HT1080 (cell line): ENCODE results near the gene STAM. TPM values are rescaled to one million over a fixed set of nuclear protein-coding genes. Genes with fewer than 3 reads are reported as not detected.
"Not testable (repeated sequence)": the region's sequence is repeated elsewhere in the genome, so short reads cannot be mapped to it uniquely, and the experiment has no call there.

Experiments used
- DNase-seq: peaks from one replicate; pipeline ENCODE4 v3.0.0-alpha.2; 2015; ENCODE audit warnings: low read depth
- total RNA-seq: library from RNA; depleted of rRNA; stranded (reverse); fragments of >200 nt; shearing (Covaris generic); gene quantifications from 2 replicates; pipeline ENCODE4 v1.2.3, GENCODE V29; 2014

Gene STAM
- total RNA-seq, 1 experiment from 2014 or later = 14.8 TPM

DNA sequence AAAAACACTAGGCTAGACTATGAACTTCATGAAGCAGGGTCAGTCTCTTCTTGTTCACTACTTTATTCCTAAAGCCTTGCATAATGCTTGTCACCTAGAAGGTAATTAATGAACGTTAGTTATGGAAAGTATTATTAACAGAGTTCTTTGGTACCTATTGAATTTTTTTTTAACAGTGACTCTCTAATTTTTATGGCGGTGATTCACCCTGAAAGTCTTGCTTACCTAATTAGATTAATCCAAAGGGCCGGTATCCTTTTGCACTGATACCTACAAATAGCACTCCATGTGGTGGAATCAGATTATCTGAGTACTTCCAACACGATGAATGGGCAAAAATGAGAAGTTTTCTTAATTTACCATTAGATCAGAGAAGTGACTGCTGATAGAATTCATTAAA is 31.7 kb downstream of the STAM start:
- no peak for DNase-seq

DNA sequence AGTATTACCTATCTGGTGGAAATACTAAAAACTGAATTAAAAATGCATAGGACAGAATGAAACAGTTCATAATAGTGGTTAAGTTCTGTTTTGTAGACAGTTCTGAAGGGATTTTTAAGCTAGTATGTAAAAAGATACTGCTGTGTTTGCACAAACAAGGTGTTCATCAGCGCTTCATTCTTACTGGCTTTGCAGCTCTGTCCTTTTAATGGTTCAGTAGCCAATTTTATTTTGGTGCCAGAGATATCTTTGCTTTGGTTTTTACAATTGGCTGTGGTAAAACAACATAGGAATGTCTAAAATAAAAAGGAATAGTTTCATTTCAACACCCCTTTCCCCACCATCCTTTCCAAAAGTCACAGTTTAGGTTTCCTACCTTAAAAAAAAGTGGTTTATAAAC is 33.0 kb downstream of the STAM start:
- DNase-seq = no peak

DNA sequence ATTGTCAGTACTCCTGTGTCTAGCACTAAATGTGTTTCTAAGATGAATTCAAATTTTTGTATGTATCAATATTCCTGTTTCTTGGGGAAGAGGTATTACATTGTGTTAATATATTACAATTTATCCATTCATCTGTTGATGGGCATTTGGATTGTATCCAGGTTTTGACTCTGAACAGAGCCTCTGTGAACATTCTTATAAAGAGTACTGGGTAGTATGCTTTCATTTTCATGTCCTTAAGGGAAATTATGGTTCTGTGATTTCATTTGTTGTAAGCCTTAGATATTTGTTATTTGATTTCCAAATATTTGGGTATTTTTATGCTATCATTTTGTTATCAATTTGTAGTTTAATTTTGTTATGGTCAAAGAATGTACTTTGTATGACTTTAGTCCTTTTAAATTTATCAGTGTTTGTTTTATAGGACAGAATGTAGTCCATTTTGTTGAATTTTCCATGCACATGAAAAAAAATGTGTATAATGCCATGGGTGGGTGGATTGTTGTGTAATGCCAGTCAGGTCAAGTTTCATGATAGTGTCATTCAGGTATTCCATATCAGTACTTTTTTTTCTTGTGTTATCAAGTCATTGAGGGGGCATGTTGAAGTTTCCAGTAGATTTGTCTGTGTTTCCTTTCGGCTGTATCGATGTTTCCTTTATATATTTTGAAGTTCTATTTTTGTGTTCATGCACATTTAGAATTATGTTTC is 38.4 kb downstream of the STAM start:
- no peak for DNase-seq

DNA sequence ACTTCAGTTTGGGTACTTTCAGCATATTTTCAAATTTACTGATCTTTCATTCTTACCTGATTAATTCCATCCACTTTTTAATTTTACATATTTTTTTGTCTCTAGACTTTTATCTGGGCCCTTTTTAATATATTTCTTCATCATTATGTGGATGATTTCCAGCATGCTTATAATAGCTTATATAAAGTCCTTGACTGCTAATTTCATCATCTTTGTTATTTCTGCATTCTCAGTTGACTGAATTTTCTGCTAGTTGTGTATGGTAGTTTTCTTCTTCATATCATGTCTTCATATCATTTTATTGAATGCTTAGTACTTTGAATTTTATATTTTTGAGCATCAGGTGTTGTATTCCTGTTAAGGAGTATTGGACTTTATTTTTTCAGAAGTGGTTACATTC is 39.6 kb downstream of the STAM start:
- no peak for DNase-seq

DNA sequence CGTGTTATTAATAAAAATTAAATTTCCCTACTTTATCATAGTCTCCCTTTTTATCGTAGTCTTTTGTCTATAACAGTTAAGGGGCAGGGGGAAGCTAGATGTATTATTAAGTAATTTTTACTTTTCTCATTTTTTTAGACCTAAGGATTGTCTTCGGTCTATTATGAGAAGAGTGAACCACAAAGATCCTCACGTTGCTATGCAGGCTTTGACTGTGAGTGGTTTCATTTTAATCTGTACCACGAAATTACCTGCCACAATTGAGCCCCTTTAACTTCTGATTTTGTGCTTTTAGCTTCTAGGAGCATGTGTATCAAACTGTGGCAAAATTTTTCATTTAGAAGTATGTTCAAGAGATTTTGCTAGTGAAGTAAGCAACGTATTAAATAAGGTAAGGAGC is 40.6 kb downstream of the STAM start:
- DNase-seq = no peak

DNA sequence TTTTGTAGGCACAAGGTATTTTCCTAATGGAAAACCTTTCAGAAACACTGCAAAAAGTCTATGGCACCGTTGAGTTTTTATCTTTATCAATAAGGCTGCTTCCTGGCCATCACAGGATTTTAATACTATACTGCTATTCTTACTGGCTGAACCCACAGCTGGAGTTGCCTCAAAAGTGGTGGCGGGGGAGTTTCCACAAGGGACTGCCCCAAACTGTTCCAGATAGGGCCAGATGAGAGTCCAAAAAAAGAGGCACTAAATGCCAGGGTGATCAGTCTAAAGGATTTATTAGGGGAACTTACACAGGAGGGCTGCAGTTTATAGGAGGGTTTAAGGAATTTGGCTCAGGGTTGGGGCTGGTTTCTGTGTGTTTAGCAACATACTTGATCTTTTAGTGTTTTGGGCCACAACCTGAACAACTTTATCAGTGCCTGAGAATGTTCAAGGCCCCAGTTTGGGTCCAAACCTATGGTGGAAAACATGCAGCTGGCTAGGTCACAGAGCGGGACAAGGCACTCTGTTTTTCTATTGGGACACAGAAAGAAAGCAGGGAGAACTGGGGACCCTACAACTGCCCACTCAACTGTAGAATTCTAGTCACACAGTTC is 41.4 kb downstream of the STAM start:
- DNase-seq = no peak

DNA sequence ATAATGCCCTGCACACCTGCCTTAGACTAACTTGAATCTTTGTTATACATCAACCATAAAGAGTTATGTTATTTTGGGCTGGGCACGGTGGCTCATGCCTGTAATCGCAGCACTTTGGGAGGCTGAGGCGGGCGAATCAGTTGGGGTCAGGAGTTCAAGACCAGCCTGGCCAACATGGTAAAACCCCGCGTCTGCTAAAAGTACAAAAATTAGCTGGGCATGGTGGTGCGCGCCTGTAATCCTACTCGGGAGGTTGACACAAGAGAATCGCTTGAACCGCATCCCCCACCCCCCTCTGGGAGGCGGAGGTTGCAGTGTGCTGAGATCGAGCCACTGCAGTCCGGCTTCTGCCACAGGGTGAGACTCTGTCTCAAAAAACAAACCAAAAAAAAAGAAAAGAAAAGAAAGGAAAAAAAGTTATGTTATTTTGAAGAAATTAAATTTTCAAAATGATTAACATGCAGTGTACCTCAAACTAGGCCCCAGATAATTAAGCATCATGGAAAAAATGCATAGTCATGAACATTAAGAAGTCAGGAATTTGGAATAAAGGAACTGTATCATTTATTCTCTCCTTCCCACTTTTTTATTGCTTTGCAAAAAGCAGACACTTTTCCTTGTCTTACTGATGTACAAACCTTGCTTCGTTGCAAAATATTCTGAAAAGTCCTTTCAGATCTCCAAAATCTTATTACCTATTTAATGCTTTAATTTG is 43.3 kb downstream of the STAM start:
- no peak for DNase-seq

DNA sequence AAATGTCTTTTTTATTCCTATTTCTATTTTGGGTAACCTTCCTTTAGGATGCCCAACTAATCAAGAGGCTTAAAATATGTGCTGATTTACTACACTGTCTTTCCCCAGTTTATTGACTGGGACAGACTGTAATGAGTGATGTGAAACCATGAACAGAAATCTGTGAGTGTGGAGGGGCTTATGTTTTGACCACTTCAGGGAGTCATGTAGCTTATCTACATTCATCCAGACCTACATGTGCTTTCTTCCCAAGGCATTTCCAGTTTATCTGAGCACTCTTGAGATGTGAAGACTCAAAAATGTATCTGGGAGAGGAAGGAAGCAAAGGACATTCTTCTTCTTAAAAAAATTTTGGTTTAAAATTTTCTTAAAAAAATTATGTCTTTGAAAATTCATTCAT is 45.2 kb downstream of the STAM start:
- no peak for DNase-seq

DNA sequence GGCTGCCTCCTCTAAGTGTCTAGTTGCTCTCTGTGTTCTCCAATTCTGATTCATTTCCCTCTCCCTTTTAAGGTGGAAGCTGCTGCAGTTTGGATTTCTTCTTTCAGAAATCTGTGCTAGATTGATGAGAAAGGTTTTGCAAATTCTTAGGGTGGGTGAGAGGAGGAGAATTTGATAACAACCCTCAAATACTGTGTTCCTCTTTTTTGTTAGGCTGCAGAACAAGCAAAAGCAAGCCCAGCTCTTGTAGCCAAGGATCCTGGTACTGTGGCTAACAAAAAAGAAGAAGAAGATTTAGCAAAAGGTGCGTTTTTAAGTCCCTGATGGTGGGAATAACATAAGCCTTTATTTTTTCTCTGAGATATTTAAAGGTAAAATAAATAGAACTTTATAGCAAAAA is 49.1 kb downstream of the STAM start:
- no peak for DNase-seq

DNA sequence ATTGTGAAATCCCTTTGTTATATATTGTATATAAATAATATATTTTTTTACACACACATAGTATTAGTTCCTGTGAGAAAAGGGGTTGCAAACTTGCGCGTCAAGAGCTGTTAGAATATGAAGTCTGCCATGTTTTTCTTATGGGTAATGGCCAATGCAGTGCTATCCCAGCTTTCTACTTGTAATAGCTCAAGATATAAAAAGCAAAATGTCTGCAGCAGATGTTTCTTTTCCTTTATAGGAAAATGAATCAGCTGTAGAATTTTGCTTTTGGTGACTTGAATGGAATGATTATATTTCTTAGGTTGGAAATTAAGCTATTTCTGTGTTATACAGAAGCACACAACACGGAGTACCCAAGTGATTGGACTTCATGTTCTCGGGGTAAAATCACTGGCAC is 54.7 kb downstream of the STAM start:
- no peak for DNase-seq

DNA sequence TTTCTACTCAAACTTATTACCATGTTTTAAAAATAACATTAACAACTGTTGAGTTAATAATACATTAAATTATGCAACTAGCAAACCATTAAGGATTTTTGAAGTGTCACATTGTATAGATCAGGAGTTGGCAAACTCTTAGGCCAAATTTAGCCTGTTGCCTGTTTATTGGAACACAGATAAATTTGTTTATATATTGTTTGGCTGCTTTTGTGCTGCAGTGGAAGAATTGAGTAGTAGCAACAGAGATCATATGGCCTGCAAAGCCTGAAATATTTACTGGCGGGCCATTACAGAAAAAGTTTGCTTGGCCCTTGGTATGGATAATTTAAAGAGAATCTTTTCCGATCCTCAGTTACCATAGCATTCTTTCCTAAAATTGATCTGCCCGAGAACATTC is 57.4 kb downstream of the STAM start:
- DNase-seq = no peak

DNA sequence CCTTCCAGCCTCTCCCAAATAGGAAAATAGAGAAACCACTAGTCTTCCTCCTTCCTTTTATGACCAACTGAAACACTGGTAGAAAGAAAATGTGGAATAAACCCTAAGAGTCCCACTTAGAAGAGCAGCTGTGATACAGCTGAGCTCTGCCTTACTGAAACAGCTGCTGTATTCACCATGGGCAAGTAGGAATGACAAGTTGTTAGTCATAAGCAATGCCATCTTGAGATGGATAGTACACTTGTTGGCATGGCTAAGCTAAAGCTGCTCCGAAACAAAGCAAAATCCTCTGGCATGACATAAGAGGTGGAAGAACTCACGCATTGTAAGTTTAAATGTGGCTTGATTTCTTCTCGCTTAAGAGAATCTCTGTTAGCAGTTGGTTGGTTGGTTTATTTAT is 59.8 kb downstream of the STAM start:
- no peak for DNase-seq

DNA sequence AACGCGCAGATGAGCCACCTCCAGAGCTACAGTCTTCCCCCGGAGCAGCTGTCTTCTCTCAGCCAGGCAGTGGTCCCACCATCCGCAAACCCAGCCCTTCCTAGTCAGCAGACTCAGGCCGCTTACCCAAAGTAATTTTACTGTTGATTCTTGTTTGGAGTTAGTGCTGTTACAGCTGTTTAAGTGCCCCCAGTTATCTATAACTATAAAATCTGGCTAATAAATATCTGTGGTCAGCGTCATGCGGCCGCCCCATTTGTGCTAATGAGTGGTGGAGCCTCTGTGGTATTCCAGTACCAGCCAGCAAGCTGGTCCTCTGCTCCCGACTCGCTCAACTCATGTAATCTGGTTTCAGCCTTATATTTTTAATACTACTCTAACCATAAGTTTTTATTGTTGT is 64.9 kb downstream of the STAM start:
- DNase-seq = no peak

DNA sequence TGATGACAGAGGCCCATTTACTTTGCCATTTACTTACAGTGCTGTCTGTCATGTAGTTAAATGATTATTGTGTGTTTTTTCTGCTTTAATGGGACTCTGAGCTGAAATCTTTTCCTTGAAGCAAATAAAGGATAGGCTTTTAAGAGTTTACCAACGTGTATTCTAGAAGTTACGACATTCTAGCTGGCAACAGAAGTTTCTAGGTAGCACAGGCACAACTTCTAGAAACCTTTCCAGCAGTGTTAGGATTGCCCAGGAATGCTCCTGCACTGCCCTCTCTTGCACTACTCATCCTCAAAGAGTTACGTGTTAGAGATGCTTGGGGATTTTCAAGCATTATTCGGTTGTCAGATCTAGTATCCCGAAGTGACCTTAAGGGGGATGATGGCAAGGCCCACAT is 65.5 kb downstream of the STAM start:
- no peak for DNase-seq

DNA sequence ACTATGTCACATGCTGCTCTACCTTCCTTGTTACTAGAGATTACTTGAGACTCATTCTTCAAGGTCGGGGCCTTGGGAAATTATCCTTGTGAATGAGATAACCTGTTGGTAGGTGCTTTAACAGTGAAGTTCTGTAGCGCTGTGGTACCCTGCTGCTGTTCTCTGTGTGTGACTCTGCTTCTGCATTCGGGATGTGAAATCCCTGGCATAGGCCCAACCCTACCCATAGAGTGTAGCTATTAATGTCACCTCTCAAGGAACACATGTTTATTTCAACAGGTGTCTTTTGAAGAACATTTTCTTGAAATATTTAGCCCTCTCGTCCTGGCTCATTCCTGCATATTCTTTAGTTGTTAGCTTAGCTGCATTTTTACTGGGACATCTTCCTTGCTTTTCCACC is 66.2 kb downstream of the STAM start:
- DNase-seq = no peak

DNA sequence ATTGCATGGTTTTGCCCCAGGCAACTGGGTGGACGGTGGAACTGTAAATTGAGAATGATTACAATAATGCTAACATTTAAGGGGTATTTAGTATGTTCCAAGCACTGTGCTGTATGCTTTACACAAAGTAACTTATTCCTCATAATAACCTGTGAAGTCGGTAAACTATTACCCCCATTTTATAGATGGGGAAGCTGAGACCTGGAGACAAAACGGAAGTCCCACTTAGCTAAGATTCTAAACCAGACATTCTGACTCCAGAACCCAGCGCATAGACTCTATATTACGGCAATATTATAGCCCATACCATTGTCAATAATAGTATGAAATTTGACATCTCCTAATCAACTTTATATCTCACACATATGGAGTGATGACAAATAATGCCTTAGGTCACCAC is 68.1 kb downstream of the STAM start:
- no peak for DNase-seq

DNA sequence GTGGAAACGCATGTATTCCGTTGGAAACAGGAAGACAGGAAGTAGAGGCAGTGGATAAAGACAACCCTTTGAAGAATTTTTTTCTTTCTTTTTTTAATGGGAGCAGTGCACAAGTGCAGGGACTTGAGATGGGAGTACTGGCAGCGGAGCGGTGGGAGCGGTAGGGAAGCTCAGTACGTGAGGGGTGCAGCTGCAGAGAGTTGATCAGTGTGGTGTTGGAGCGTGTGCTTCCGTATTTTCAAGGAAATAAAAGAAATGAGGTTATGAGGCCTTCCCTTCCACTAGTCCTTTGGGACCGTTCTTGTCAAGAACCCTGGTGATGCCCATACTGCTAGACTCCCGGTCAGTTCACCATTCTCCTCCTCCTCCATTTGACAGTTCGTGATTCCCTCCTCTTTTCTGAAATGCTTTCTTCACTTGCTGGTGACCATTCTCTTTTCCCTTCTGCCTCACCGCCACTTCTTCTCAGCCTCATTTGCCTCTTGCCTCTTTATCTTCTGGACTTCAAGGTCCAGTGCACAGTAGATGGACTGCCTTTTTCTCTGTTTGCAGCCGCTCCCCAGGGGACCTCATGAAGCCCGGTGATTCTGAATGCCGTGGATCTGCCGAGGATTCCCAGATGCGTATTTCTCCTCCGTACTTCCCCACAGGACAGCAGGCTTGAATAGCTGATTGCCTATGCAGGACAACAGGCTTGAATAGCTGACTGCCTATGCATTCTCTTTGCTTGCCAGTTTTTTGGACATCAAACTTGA is 68.9 kb downstream of the STAM start:
- DNase-seq = no peak

DNA sequence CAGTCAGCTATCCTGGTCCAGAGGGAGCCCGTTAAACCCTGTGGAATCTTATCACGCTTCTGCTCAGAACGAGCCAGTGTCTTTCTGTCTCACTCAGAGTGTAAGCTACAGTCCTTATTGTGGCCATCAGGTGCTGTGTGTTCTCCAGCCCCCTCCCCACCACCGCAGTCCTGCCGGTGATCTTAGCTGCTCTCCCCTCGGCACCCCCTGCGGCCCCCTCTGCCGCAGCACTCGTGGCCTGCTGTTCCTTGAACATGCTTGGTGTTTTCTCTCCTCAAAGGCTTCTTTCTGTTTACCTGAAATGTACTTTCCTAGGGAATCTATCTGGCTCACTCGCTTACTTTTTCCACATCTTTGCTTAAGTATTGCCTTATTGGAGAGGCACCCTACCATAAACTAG is 69.8 kb downstream of the STAM start:
- DNase-seq = no peak

DNA sequence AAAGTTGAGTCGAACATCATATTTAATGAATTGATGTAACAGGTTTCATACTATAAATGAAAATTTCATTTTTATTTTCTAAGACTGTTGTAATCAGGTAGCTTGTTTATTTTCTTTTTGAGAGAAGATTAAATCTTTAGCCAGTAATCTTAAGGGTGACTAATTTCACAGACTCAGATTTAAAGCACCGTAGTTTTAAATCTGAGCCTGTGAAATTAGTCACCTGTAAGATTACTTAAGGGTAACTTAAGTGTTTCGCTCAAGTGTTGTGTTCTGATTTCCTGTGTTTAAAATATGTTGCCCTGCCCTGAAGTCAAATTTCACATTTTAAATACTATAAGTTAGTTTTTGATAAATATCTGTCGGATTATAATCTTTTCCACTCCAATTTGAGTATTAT is 72.2 kb downstream of the STAM start:
- DNase-seq = no peak

DNA sequence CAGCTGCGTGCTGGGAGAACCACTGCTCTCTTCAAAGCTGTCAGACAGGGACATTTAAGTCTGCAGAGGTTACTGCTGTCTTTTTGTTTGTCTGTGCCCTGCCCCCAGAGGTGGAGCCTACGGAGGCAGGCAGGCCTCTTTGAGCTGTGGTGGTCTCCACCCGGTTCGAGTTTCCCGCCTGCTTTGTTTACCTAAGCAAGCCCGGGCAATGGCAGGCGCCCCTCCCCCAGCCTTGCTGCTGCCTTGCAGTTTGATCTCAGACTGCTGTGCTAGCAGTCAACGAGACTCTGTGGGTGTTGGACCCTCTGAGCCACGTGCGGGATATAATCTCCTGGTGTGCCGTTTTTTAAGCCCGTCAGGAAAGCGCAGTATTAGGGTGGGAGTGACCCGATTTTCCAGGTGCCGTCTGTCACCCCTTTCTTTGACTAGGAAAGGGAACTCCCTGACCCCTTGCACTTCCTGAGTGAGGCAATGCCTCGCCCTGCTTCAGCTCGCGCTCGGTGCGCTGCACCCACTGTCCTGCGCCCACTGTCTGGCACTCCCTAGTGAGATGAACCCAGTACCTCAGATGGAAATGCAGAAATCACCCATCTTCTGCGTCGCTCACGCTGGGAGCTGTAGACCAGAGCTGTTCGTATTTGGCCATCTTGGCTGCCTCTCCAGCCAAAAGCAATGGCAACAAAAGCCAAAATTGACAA is 78.5 kb downstream of the STAM start:
- not testable (repeated sequence) for DNase-seq

DNA sequence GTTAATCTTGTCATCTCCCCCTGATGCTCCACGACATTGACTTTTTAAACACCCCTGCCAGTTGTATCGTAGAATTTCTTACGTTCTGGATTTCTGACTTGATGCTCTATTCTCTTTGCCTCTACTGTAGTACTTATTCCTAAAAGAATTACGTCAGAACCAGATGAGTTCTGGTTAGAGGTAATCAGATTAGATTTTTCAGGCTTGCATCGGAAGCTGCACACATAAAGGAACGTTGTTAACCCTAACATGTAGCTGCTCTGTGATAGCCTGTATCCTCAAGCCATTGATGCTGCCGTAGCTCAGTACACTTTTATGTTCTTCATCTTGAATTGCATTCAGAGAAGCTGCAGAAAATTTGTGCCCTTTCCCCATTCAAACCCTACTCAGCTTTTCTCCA is 81.8 kb downstream of the STAM start:
- no peak for DNase-seq

DNA sequence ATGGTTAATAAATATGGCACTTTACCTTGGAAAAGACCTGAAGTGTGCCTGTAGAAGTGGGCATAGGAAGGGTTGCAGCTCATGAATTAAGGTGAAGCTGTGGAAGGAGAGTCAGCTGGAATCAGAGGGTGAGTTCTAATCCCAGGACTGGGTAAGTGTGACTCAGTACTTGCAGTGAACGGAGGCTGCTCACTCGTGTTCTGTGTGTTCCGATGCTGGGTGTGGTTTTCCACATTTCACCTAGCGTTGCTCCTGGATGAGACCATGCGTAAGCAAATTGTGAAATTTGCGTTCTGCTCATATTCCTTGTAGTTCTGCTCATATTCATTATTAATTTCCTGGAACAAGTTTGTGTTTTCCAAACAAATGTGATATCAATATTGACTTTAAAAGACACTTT is 85.7 kb downstream of the STAM start:
- DNase-seq = no peak
